Pons (tissue), 1 donor: ENCODE results near the gene FAM13A.

Experiments used
- DNase-seq: peaks from one replicate; pipeline ENCODE4 v3.0.0-alpha.2; 2016; ENCODE audit warnings: low spot score

Gene FAM13A

GRCh38 chr4:88713782-88714181, 343.2 kb downstream of the FAM13A start:
- no peak for DNase-seq

GRCh38 chr4:88709989-88710388, 347.0 kb downstream of the FAM13A start:
- no peak for DNase-seq

- peak; percentile 87 for DNase-seq
These were observed 350.4 kb downstream of the FAM13A start for GRCh38 chr4:88706574-88706973.

GRCh38 chr4:88705805-88706492, 351.0 kb downstream of the FAM13A start:
- DNase-seq, result peak; percentile 88

GRCh38 chr4:88705223-88705622, 351.8 kb downstream of the FAM13A start:
- no peak for DNase-seq

- no peak for DNase-seq
These were observed 354.2 kb downstream of the FAM13A start for GRCh38 chr4:88702782-88703181.

GRCh38 chr4:88698519-88698918, 358.5 kb downstream of the FAM13A start:
- no peak for DNase-seq

- peak; percentile 35 for DNase-seq
These were observed 359.2 kb downstream of the FAM13A start, which contains the start of gene NAP1L5 for GRCh38 chr4:88697588-88698329. NAP1L5 (minus strand) TSS chr4:88697829; CDS start chr4:88697754, 75 bp downstream.

- peak; percentile 29 for DNase-seq
These were observed 359.8 kb downstream of the FAM13A start for GRCh38 chr4:88697141-88697540.

GRCh38 chr4:88696630-88697029, 360.4 kb downstream of the FAM13A start:
- peak; percentile 24 for DNase-seq

- no peak for DNase-seq
These were observed 363.2 kb downstream of the FAM13A start for GRCh38 chr4:88693792-88694191.

GRCh38 chr4:88690355-88690754, 366.6 kb downstream of the FAM13A start:
- DNase-seq, result no peak

GRCh38 chr4:88681209-88681608, 375.8 kb downstream of the FAM13A start:
- DNase-seq, result no peak
